Prostate gland (tissue), 2 donors: Measurements from ENCODE around the gene IER2. TPM values are rescaled to one million over a fixed set of nuclear protein-coding genes. Genes with fewer than 3 reads are reported as not detected.
"Not testable (repeated sequence)": the region's sequence is repeated elsewhere in the genome, so short reads cannot be mapped to it uniquely, and the experiment has no call there.

Experiments used
- DNase-seq: peaks from one replicate; pipeline ENCODE4 v3.0.0-alpha.2; 2019; ENCODE audit warnings: low spot score
- H3K27ac ChIP-seq, 2 donors: fragments of 200-600 bp; sonication (generic); 2 replicates each; pipeline ENCODE4 v1.5.1; 2017 to 2019
- H3K27me3 ChIP-seq: fragments of 200-600 bp; sonication (generic); replicated peaks from 2 replicates; pipeline ENCODE4 v1.5.1; 2019; ENCODE audit not compliant: insufficient read depth
- H3K36me3 ChIP-seq, 2 donors: fragments of 200-600 bp; sonication (generic); 1 replicate in 1 of 2; 2 replicates in 1 of 2; pipeline versions ENCODE4 v1.5.1 to v1.8.1; 2017 to 2019
- H3K4me1 ChIP-seq: fragments of 200-600 bp; sonication (generic); replicated peaks from 2 replicates; pipeline ENCODE4 v1.5.1; 2019
- H3K4me3 ChIP-seq, 2 donors: fragments of 200-600 bp; sonication (generic); 2 replicates each; pipeline ENCODE4 v1.5.1; 2017 to 2019
- H3K9me3 ChIP-seq: fragments of 200-600 bp; sonication (generic); 2 replicates; pipeline ENCODE4 v1.5.1; 2017
- POLR2A ChIP-seq: fragments of 450-650 bp; IDR thresholded peaks from one replicate; pipeline ENCODE4 v1.6.1; 2016; ENCODE audit warnings: antibody characterized with exemption, mild to moderate bottlenecking
- POLR2AphosphoS5 ChIP-seq: sonication (generic); formaldehyde crosslinking; IDR thresholded peaks from one replicate; pipeline ENCODE4 v1.6.1; 2017; ENCODE audit warnings: antibody characterized with exemption
- WGBS: methylation state at CpG from one replicate; pipeline ENCODE4 v1.1.5; 2018; 5-methylcytosine and 5-hydroxymethylcytosine counted together
- intact Hi-C: fragments of 100-400 bp; cut with DNase I; formaldehyde crosslinking; loops from one replicate; pipeline ENCODE4 v1.14.2; 2022
- total RNA-seq, 2 donors: library from RNA; depleted of rRNA; stranded (reverse); fragments of >200 nt; gene quantifications; one replicate each; pipeline ENCODE4 v1.1.0, GENCODE V29; 2016
- TF ChIP-seq, protein P1 (sequence below), 4 experiments: fragments of 200-600 bp in 2 of 4; fragments of 450-650 bp in 2 of 4; sonication (generic) in 2 of 4; IDR thresholded peaks; 1 replicate in 3 of 4; 2 replicates in 1 of 4; pipeline ENCODE4 v1.5.1; 2016 to 2019; ENCODE audit warnings: antibody characterized with exemption in 4 of 4, mild to moderate bottlenecking in 2 of 4, moderate library complexity in 2 of 4

IER2 gene
- total RNA-seq, 2 donors from 2014 or later = 34.7 to 75.7 TPM

DNA sequence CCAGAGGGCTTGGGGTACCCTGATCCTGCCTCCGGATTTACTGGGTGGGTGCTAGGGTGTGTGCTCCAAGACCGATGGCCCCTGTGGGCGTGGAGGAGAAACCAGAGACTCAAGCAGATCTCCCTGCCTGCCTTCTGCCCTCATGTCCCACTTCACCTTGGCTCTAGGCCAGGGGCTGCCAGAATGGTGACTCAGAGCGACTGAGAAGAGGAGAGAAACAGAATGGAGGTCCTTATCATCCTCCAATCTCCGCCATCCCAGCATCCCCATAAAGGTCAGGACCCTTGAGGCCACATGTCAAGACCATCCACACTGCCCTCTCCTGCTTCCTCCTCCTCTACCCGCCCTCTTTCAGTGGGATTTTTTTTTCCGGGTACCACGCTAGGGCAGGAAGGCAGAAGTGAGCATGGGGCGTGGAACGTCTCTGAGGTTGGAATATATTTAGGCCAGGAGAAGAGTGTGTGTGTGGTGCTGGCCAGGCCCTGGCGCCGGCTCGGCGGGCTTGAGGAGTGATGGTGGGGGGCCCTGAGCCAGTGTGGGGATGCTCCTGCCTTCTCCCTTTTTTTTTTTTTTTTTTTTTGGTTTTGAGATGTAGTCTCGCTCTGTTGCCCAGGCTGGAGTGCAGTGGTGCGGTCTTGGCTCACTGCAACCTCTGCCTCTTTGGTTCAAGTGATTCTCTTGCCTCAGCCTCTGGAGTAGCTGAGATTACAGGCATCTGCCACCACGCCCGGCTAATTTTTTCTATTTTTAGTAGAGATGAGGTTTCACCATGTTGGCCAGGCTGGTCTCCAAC is 22.3 kb downstream of the IER2 start:
- peak overlapping the region in 1 of 2 donors; percentile 18 for H3K27ac ChIP-seq
- no peak overlapping the region for H3K4me3 ChIP-seq
- WGBS = 45% methylated on average over 18 of the region's 18 CpGs

DNA sequence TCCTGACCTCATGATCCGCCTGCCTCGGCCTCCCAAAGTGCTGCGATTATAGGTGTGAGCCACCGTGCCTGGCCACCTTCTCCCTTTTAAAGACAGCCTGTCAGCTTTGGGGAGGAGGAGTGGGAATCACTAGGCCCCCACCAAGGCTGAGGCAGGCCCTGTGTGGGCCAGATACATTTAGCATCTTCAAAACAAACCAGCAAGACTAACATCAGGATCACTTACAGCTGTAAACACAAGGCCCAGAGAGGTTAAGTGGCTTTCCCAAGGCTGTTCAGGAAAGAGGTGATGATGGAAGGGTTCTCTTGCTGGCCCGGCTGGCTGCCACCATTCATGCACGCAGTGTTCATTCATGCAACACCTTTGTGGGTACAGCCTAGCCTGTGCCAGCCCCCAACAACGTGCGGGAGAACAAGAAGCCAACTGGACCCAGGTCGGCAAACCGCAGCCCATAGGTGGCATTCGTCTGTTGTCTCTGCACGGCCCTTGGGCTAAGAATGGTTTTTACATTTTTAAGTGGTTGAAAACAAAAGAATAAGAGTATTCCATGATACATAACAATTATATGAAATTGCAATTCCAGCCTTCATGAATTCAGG is 23.0 kb downstream of the IER2 start:
- no peaks in the 10 kb centered on the region for H3K4me1 ChIP-seq
- no peaks in the 10 kb centered on the region for H3K9me3 ChIP-seq
- no peaks in the 10 kb centered on the region for H3K27me3 ChIP-seq
- intact Hi-C loops = no loop called here
- TF ChIP-seq, protein P1, sequence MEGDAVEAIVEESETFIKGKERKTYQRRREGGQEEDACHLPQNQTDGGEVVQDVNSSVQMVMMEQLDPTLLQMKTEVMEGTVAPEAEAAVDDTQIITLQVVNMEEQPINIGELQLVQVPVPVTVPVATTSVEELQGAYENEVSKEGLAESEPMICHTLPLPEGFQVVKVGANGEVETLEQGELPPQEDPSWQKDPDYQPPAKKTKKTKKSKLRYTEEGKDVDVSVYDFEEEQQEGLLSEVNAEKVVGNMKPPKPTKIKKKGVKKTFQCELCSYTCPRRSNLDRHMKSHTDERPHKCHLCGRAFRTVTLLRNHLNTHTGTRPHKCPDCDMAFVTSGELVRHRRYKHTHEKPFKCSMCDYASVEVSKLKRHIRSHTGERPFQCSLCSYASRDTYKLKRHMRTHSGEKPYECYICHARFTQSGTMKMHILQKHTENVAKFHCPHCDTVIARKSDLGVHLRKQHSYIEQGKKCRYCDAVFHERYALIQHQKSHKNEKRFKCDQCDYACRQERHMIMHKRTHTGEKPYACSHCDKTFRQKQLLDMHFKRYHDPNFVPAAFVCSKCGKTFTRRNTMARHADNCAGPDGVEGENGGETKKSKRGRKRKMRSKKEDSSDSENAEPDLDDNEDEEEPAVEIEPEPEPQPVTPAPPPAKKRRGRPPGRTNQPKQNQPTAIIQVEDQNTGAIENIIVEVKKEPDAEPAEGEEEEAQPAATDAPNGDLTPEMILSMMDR (IDR thresholded peaks at IDR 0.05) = no peak
- TF ChIP-seq POLR2A (no peak), POLR2AphosphoS5 (no peak)
- H3K4me3 ChIP-seq = no peak overlapping the region
- 80% methylated on average over 12 of the region's 12 CpGs for WGBS
- no peak overlapping the region for H3K27ac ChIP-seq
- no peaks in the 10 kb centered on the region for H3K36me3 ChIP-seq
- no peak for DNase-seq

More for the DNA sequence above, 22.3 kb downstream of the IER2 start:
- no peaks in the 10 kb centered on the region for H3K36me3 ChIP-seq
- H3K9me3 ChIP-seq = no peaks in the 10 kb centered on the region
- peak; percentile 58 for DNase-seq
- no peak for TF ChIP-seq POLR2A
- TF ChIP-seq, protein P1 (IDR thresholded peaks at IDR 0.05) = no peak
- intact Hi-C loops = no loop called here
- no peaks in the 10 kb centered on the region for H3K4me1 ChIP-seq
- H3K27me3 ChIP-seq = no peaks in the 10 kb centered on the region

DNA sequence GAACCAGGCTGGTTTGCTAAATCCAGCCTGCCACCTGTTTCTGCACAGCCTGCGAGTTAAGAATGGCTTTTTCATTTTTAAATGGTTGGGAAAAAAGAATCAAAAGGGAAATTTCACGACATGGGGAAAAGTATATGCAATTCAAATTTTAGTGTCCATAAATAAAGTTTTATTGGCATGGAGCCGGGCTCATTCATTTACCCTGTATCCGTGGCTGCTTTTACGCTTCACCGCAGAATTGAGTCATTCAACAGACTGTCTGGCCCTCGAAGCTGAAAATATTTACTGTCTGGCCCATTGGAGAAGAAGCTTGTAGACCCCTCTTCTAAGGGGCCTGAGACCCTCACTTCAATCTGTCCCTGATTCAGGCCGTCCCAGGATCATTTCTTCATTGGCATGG is 26.1 kb downstream of the IER2 start:
- no peak overlapping the region for H3K4me3 ChIP-seq
- TF ChIP-seq POLR2AphosphoS5 = no peak
- TF ChIP-seq POLR2A = no peak
- TF ChIP-seq, protein P1 (IDR thresholded peaks at IDR 0.05) = no peak
- no peaks in the 10 kb centered on the region for H3K36me3 ChIP-seq
- no peak for DNase-seq
- intact Hi-C loops = no loop called here
- no peaks in the 10 kb centered on the region for H3K27me3 ChIP-seq
- no peaks in the 10 kb centered on the region for H3K4me1 ChIP-seq
- no peaks in the 10 kb centered on the region for H3K9me3 ChIP-seq
- 59% methylated on average over 8 of the region's 8 CpGs for WGBS
- H3K27ac ChIP-seq = no peak overlapping the region

DNA sequence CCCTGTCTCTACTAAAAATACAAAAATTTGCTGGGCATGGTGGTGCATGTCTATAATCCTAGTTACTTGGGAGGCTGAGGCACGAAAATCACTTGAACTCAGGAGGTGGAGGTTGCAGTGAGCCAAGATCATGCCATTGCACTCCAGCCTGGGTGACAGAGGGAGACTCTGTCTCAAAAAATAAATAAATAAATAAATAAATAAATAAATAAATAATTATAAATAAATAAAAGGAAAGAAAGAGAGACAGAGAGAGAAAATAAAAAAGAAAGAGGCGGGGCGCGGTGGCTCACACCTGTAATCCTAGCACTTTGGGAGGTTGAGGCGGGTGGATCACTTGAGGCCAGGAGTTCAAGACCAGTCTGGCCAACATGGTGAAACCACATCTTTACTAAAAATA is 27.4 kb downstream of the IER2 start:
- WGBS = 95% methylated on average over 5 of the region's 5 CpGs
- H3K27ac ChIP-seq, H3K27me3 ChIP-seq, H3K36me3 ChIP-seq, H3K4me3 ChIP-seq, H3K9me3 ChIP-seq, intact Hi-C loops, H3K4me1 ChIP-seq, DNase-seq: not testable (repeated sequence)

DNA sequence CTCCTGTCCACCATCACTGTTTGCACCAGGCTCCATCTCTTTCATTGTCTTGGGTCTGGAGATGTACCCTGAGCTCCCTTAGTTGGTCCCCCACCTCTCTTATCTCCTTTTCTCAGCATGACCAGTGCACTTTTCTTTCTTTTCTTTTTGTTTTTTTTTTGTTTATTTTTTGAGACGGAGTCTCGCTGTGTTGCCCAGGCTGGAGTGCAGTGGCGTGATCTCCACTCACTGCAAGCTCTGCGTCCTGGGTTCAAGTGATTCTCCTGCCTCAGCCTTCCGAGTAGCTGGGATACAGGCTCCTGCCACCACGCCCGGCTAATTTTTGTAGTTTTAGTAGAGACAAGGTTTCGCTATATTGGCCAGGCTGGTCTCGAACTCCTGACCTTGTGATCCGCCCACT is 28.1 kb downstream of the IER2 start:
- 90% methylated on average over 10 of the region's 10 CpGs for WGBS
- intact Hi-C loops, DNase-seq, H3K9me3 ChIP-seq, H3K4me1 ChIP-seq, H3K36me3 ChIP-seq, H3K27ac ChIP-seq, H3K4me3 ChIP-seq, H3K27me3 ChIP-seq: not testable (repeated sequence)
